OCI-LY3 (cell line): Measurements from ENCODE around the gene ARHGAP6.

Experiments used
- H2AFZ ChIP-seq: fragments of 200-600, 300-600 bp; shearing (Covaris generic); 2 replicates; pipeline ENCODE4 v1.6.0; 2014; ENCODE audit warnings: antibody characterized with exemption, low read depth, low read length
- H3K27ac ChIP-seq: fragments of 200-600, 300-600 bp; sonication (generic); 2 replicates; pipeline ENCODE4 v1.5.1; 2014; ENCODE audit warnings: mild to moderate bottlenecking, low read length, moderate library complexity, mixed read lengths
- H3K27me3 ChIP-seq: fragments of 200-600, 300-600 bp; sonication (generic); 2 replicates; pipeline ENCODE4 v1.6.1; 2014; ENCODE audit warnings: low read depth, low read length, mixed read lengths
- H3K36me3 ChIP-seq: fragments of 200-600, 300-600 bp; sonication (generic); replicated peaks from 2 replicates; pipeline ENCODE3; 2014; ENCODE audit warnings: low read depth, low read length, mixed read lengths
- H3K4me1 ChIP-seq: fragments of 300-600, 200-600 bp; sonication (generic); 2 replicates; pipeline ENCODE4 v1.6.1; 2014; ENCODE audit warnings: low read length, mixed read lengths
- H3K4me2 ChIP-seq: fragments of 200-600, 300-600 bp; sonication (generic); 2 replicates; pipeline ENCODE4 v1.6.1; 2014; ENCODE audit warnings: low read length, mixed read lengths
- H3K4me3 ChIP-seq: fragments of 300-600, 200-600 bp; sonication (generic); 2 replicates; pipeline ENCODE4 v1.5.1; 2014; ENCODE audit warnings: antibody characterized with exemption, mild to moderate bottlenecking, low read length, moderate library complexity
- H3K79me2 ChIP-seq: fragments of 300-600, 200-600 bp; shearing (Covaris generic); 2 replicates; pipeline ENCODE4 v1.6.1; 2014; ENCODE audit warnings: mild to moderate bottlenecking, low read length, mixed read lengths
- H3K9ac ChIP-seq: fragments of 300-600, 200-600 bp; shearing (Covaris generic); 2 replicates; pipeline ENCODE4 v1.6.0; 2014; ENCODE audit warnings: mild to moderate bottlenecking, low read length, moderate library complexity
- H3K9me3 ChIP-seq: fragments of 200-600, 300-600 bp; shearing (Covaris generic); 2 replicates; pipeline ENCODE4 v1.6.1; 2014; ENCODE audit warnings: low read length, mixed read lengths; ENCODE audit not compliant: insufficient read depth
- H4K20me1 ChIP-seq: fragments of 200-600, 300-600 bp; sonication (generic); 2 replicates; pipeline ENCODE4 v1.6.1; 2016; ENCODE audit warnings: low read length, mixed read lengths; ENCODE audit not compliant: insufficient read depth
- EZH2phosphoT487 ChIP-seq: fragments of 200-600 bp; shearing (Covaris generic); IDR thresholded peaks from 2 replicates; pipeline ENCODE4 v1.6.1; 2018; ENCODE audit warnings: antibody characterized with exemption, mixed run types, low read depth
- TF ChIP-seq, protein P1 (sequence below): fragments of 200-600, 300-600 bp; sonication (generic); IDR thresholded peaks from 2 replicates; pipeline ENCODE4 v1.5.1; 2014; ENCODE audit warnings: antibody characterized with exemption, low read length, low read depth

Gene ARHGAP6

DNA sequence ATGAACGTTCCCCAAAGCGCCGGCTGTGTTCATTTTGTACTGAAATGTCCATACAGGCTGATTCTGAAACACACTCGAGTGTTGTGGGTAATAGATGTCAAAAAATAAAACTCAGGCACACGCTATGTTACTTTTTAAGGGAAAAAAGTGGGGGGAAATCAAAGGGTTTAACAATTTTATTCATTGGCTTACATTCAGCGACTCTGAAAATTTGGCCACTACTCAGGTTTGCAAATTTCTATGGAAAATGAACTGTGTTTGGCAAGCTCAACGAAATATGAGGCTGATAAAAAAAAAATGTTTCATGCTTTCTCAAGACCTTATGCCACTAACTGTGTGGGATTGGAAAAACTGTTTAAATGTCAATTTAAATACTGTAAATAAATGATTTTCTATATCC is 354.0 kb downstream of the ARHGAP6 start:
- Histone ChIP-seq H3K9me3 (no peaks in the 10 kb centered on the region), H3K27me3 (no peaks in the 10 kb centered on the region), H3K27ac (no peak overlapping the region), H3K4me3 (no peak overlapping the region), H3K36me3 (no peaks in the 10 kb centered on the region), H3K4me2 (no peak overlapping the region), H4K20me1 (no peaks in the 10 kb centered on the region), H2AFZ (no peak overlapping the region), H3K9ac (no peak overlapping the region), H3K79me2 (no peaks in the 10 kb centered on the region), H3K4me1 (no peaks in the 10 kb centered on the region)
- TF ChIP-seq, protein P1, sequence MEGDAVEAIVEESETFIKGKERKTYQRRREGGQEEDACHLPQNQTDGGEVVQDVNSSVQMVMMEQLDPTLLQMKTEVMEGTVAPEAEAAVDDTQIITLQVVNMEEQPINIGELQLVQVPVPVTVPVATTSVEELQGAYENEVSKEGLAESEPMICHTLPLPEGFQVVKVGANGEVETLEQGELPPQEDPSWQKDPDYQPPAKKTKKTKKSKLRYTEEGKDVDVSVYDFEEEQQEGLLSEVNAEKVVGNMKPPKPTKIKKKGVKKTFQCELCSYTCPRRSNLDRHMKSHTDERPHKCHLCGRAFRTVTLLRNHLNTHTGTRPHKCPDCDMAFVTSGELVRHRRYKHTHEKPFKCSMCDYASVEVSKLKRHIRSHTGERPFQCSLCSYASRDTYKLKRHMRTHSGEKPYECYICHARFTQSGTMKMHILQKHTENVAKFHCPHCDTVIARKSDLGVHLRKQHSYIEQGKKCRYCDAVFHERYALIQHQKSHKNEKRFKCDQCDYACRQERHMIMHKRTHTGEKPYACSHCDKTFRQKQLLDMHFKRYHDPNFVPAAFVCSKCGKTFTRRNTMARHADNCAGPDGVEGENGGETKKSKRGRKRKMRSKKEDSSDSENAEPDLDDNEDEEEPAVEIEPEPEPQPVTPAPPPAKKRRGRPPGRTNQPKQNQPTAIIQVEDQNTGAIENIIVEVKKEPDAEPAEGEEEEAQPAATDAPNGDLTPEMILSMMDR, result no peak
- no peak for TF ChIP-seq EZH2phosphoT487

DNA sequence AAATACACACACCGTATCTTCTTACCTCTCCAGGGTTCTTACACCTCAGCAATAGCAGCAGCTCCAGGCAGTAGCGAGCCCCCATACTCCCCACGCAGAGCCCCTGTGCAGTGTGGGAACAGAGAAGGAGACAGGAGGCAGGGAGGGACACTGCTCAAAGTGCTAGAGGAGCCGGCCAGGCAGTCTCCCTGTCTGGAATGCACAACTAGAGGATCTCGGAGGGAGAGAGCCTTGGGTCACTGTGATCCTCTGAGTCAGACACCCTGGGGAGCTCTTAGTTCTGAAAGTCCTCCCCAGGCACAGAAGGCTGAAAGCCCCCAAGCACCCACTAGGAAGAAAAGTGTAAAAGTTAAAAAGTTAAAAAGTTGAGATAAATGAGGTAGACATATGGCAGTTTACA is 356.5 kb downstream of the ARHGAP6 start:
- H3K4me3 ChIP-seq, result no peak overlapping the region

DNA sequence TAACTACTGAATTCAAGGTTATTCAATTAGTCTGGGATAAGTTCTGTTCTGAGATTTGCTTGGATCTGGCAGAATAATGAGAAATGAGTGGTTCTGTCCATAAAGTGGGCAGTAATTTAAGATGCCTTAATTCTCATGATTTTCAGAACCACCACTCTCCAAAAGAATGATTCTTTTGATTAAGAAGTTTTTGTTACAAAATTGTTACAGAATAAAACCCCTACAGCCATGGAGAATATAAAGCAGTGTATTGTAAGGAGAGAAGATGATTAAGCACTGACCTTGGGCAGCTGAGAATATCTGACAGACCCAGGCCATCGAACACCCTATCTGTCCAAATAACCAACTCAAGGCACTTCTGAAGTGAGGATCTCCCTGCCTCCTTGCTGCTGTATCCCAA is 360.1 kb downstream of the ARHGAP6 start:
- no peak overlapping the region for H3K9ac ChIP-seq
- no peaks in the 10 kb centered on the region for H3K36me3 ChIP-seq
- H3K4me1 ChIP-seq, result no peaks in the 10 kb centered on the region
- H4K20me1 ChIP-seq, result no peaks in the 10 kb centered on the region
- no peak overlapping the region for H3K27ac ChIP-seq
- no peaks in the 10 kb centered on the region for H3K27me3 ChIP-seq
- H3K79me2 ChIP-seq, result no peaks in the 10 kb centered on the region
- no peaks in the 10 kb centered on the region for H3K9me3 ChIP-seq
- no peak for TF ChIP-seq EZH2phosphoT487
- TF ChIP-seq, protein P1, result no peak
- no peak overlapping the region for H3K4me2 ChIP-seq
- H3K4me3 ChIP-seq, result no peak overlapping the region
- no peak overlapping the region for H2AFZ ChIP-seq

More for the DNA sequence above, 356.5 kb downstream of the ARHGAP6 start:
- Histone ChIP-seq H3K9ac (no peak overlapping the region), H3K27me3 (no peaks in the 10 kb centered on the region), H3K4me2 (no peak overlapping the region), H3K27ac (no peak overlapping the region), H2AFZ (no peak overlapping the region), H4K20me1 (no peaks in the 10 kb centered on the region), H3K4me1 (no peaks in the 10 kb centered on the region), H3K9me3 (no peaks in the 10 kb centered on the region), H3K79me2 (no peaks in the 10 kb centered on the region), H3K36me3 (no peaks in the 10 kb centered on the region)
- TF ChIP-seq, protein P1, result no peak
- TF ChIP-seq EZH2phosphoT487, result no peak

DNA sequence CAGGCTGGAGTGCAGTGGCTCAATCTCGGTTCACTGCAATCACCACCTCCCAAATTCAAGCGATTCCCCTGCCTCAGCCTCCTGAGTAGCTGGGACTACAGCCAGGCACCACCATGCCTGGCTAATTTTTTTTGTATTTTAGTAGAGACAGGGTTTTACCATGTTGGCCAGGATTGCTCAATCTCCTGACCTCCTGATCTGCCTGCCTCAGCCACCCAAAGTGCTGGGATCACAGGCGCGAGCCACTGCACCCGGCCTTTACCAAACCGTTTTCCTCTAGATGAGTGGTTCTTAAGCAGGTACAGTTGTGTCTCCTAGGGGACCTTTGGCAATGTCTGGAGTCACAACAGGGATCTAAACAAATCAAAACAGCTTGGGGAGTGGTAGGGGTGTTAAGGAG is 360.9 kb downstream of the ARHGAP6 start:
- Histone ChIP-seq H3K9me3 (no peaks in the 10 kb centered on the region), H3K79me2 (no peaks in the 10 kb centered on the region), H3K27ac (no peak overlapping the region), H3K27me3 (no peaks in the 10 kb centered on the region), H3K36me3 (no peaks in the 10 kb centered on the region), H3K9ac (no peak overlapping the region), H4K20me1 (no peaks in the 10 kb centered on the region), H3K4me3 (no peak overlapping the region), H2AFZ (no peak overlapping the region), H3K4me1 (no peaks in the 10 kb centered on the region), H3K4me2 (no peak overlapping the region)
- TF ChIP-seq, protein P1, result no peak
- no peak for TF ChIP-seq EZH2phosphoT487
